HEK293T (cell line): ENCODE data around the gene MLLT11.

ENCODE experiments used
- CTBP1 ChIP-seq: fragments of 450-650 bp; IDR thresholded peaks from 2 replicates; pipeline ENCODE4 v1.6.1; 2016; ENCODE audit warnings: borderline replicate concordance
- FOXK2 ChIP-seq: fragments of 450-650 bp; IDR thresholded peaks from 2 replicates; pipeline ENCODE4 v1.6.1; 2016; ENCODE audit warnings: mild to moderate bottlenecking
- LEF1 ChIP-seq: fragments of 450-650 bp; IDR thresholded peaks from 2 replicates; pipeline ENCODE4 v1.6.1; 2017; ENCODE audit warnings: mild to moderate bottlenecking, borderline replicate concordance
- NFRKB ChIP-seq: fragments of 450-650 bp; IDR thresholded peaks from 2 replicates; pipeline ENCODE4 v1.6.1; 2016; ENCODE audit warnings: mild to moderate bottlenecking, moderate library complexity
- TARDBP ChIP-seq: fragments of 450-650 bp; IDR thresholded peaks from 2 replicates; pipeline ENCODE4 v1.6.1; 2016

DNA sequence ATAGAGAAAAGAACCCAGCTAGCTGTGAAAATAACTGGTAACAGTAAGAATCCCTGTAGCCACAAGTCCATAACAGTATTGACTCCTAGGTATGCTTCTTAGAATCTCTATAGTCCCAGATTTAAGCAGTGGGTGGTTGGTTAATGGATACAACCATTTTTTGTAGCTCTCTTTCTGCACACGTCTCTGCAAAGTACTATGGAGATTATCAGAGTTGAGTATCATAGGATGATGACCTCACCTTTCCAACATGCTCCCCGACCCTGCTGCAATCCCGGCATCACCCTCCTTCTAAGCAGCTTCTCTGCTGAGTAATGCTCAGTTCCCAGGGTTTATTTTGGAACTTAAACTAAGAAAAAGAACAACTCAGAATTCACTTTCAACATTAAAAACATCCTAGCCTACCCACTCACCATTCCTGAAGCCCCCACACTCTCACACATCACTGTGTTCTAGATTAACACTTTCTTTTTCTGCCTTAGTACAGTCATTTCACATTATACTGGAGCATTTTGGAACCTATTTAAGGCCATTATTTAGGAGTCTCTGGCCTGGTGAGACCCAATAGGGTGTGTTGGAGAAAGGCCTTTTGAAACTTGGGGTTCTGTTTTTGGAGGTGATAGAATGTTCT is 2.7 kb downstream of the MLLT11 start:
- no peak for TF ChIP-seq TARDBP
- TF ChIP-seq FOXK2, result no peak
- TF ChIP-seq NFRKB, result no peak
- TF ChIP-seq CTBP1, result no peak
- TF ChIP-seq LEF1, result no peak
